HG03060 (cell line): ENCODE results near the gene RIN3.
"Not testable (repeated sequence)": the region's sequence is repeated elsewhere in the genome, so short reads cannot be mapped to it uniquely, and the experiment has no call there.

Experiments
- ATAC-seq: cut with Tn5 transposase; IDR thresholded peaks from one replicate; pipeline ENCODE4 v1.9.1; 2021; ENCODE audit warnings: low read depth, moderate number of reproducible peaks; ENCODE audit not compliant: unreplicated experiment

The RIN3 gene

DNA sequence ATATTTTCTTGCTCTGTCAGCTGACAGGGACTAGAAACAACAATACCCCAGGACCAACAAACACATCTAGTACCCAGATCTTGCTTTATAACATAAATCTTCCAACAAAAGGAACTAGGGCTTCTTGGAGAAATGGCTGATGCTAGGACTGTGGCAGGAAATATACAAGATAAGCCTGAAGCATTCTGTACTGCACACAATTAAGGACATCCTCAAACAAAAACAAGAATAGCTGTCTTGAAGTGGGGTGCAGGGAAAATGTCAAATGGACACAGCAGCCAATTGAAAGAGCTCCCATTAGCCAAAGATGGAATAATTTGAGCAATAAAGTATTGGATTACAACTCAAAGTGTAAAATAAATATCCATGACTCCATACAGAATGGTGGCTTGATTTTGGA is 184.8 kb downstream of the RIN3 start:
- no peak for ATAC-seq

DNA sequence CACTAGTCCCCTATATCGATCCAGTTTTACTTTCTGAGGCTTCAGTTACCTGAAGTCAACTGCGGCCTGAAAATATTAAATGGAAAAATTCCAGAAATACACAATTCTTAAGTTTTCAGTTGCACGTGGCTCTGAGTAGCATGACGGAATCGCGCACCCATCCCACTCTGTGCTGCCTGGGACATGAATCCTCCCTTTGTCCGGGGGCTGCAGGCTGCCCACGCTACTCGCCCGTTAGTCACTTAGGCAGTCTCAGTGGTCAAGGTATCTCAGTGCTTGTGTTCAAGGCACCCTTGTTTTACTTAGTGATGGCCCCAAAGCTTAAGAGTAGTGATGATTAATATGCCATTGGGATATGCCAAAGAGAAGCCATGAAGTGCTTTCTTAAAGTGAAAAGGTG is 188.2 kb downstream of the RIN3 start:
- no peak for ATAC-seq

DNA sequence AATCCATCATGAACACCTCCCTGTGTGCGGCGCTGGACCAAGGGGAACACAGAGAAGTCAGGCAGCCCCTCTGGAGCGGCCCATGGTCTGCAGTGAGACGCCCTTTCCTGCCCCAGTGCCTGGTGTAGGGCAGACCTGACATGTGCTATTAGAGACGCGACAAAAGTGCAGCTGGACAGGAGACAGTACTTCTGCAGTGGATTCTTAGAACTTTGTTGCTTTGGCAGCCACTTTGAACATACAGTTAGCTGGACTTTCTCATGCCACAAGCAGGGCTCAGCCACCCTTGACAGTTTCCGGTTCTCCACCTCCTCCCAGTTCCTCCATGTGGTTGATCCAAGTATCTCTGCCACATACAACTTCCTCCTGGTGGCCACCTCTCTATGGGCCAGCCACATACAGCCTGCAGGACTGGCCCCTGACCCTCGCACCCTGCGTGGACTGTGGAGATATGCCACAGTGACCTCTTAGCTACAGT is 188.9 kb downstream of the RIN3 start:
- ATAC-seq, result no peak

- ATAC-seq, result no peak
These were observed 189.9 kb downstream of the RIN3 start for GRCh38 chr14:92703516-92703915.

GRCh38 chr14:92704036-92704804 is 190.6 kb downstream of the RIN3 start:
- peak; percentile 88 for ATAC-seq

DNA sequence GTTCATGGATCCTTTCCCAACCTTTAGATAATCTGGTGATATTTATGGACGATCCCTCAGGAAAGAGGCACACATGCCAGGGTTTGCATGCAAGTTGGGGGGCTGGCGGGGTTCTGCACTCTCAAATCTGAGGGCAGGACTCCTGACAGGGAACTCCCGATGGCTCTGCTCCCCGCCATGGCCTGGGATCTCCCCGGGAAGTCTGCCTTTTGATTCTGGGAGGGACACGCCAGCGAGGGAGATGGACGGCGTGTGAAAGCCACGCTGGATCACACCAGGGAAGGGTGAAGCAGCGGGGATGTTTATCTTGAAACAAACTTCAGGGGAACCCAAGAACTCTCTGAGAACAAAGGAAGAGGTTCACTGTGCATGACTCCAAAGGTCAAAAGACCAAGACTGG is 191.2 kb downstream of the RIN3 start:
- no peak for ATAC-seq

- no peak for ATAC-seq
These were observed 192.8 kb downstream of the RIN3 start for GRCh38 chr14:92706386-92706785.

GRCh38 chr14:92709340-92710000 is 195.9 kb downstream of the RIN3 start:
- ATAC-seq, result no peak

GRCh38 chr14:92710001-92710341 is 196.4 kb downstream of the RIN3 start:
- no peak for ATAC-seq

GRCh38 chr14:92711976-92712653 is 198.5 kb downstream of the RIN3 start:
- no peak for ATAC-seq

GRCh38 chr14:92712654-92713051 is 199.1 kb downstream of the RIN3 start:
- no peak for ATAC-seq

- not testable (repeated sequence) for ATAC-seq
These were observed 201.2 kb downstream of the RIN3 start for GRCh38 chr14:92714739-92715307.

DNA sequence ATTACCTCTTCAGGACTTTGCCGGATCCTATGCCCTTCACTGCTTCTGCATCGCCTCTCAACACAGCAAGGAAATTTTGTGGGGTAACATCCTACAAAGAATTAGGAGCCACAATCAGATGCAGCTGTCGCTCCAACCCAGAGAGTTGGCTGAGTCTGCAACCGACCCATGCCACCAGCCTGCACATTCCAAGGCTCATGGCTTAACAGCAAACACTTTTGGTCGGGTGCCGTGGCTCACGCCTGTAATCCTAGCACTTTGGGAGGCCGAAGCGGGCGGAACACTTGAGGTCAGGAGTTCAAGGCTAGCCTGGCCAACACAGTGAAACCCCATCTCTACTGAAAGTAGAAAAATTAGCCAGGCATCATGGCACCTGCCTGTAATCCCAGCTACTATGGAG is 202.6 kb downstream of the RIN3 start:
- ATAC-seq, result no peak

DNA sequence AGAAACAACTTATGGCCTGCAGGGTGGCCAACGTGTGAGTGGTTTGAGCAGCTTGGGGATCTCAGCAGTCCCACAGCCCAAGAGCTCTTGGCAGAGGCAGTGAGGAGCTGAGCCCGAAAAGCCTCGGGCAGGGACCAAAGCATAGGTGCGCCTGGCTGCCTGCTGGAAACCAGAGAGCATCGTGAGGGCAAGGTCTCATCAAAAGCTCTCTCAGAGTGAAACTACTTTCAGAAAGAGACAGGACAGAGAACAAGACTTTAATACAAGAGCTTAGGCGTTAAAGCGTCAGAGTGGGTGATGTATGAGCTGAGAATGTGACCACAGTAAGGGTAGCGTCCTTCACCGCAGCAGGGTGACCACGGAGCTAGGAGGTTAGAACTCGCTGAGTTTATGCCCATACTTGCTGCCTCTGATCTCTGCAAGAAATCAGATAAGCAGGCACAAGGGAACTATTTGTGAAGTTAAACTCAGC is 204.0 kb downstream of the RIN3 start:
- ATAC-seq, result no peak

- no peak for ATAC-seq
These were observed 205.1 kb downstream of the RIN3 start for GRCh38 chr14:92718664-92719063.

DNA sequence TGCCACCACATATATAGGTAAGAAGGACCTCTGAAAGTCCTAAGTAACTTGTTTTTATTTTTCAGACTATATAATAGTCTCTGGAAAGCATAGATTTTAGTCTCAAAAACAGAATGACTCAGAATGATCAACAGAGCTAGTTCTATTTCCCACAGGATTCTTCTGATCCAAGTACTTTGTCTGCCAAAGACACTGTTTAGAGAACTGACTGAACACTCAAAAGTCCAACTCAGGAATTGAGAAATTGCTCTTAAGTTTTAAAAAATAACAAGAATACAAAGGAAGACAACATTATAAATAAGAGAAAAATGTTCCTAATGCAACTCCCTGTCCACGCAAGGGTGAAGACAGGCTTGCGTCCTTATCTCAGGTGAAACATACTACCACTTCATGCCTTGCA is 205.8 kb downstream of the RIN3 start:
- ATAC-seq, result no peak

- no peak for ATAC-seq
These were observed 206.3 kb downstream of the RIN3 start for GRCh38 chr14:92719890-92720323.

DNA sequence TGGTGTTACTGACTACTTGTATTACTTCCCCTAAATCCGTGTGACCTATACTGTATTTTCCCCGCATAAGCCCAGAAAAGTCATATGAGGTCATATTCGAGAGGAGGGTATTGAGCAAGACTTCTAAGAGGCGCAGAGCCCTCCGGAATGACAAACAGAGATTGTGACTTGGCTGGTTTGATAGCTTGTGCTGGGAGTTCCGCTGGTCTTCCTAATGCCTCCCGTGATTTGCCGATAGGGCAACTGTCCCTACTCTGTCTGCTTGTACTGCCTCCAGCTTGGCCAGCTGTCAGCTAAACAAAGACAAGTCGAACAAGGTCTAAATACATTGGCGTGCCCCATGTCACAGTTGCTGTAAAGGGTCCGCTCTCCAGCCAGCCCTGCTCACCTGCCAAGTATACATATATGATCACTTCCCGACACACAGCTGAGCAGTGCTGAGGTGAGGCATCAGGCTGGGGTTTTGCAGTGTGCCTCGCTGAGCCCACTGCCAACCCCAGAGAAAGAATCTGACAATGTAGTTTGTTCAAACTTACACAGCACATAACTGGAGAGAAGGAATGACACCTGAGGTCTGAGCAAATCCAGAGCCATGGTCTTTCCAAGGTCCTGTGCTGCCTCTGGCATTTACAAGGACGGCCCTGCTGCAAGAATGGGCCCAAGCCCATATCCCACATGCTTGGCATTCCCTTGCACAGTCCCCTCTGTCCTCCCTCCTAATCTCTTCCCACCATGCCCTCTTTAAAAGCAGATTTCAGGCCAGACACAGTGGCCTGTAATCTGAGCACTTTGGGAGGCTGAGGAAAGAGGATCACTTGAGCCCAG is 211.1 kb downstream of the RIN3 start:
- no peak for ATAC-seq

DNA sequence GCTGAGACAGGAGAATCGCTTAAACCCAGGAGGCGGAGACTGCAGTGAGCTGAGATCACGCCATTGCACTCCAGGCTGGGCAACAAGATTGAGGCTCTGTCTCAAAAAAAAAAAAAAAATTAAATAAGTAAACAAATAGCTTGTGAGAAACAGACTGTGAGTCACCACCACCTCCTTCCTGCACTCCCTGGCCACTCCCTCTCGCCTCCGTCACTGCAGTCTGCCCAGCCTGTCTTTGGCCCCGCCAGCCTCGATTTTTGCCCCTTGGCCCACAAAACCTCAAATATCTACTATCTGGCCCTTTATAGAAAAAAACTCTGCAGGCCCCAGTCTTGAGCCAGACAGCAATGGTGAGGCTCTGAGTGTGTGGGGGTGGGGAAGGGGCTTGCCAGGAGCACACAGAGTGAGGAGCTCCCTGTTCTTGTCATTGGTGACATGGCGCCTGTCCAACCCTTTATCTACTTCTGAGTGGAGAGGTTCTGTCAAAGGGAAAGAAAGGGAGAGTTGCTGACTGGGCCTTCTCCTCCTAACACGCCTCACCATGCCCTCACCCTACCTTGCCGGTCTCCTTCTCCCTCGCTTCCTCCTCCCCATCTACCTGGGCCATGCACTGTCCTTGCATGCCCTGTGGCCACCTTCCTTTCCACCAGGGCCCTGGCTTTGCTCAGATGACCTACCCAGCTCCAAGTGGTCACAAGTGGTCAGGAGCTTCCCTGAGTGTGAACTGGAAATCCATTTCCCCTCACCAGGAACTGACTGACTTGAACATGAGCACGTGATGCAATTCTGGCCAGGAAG is 212.8 kb downstream of the RIN3 start:
- ATAC-seq, result no peak

DNA sequence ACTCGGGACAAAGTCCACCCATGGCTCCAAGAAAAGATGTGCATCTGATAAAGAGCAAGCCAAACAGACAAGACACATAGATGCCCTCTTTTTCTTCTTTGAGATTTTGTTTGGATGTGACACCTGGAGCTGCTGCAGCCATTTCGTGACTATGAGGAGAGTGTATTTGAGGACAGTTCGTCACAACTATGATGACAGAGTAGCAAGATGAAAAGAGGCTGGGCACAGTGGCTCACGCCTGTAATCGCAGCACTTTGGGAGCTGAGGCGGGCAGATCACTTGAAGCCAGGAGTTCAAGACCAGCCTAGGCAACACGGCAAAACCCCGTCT is 213.3 kb downstream of the RIN3 start:
- no peak for ATAC-seq
